Glutamatergic neuron (in vitro differentiated cells): ENCODE data around the gene COL4A1. TPM values are rescaled to one million over a fixed set of nuclear protein-coding genes. Genes with fewer than 3 reads are reported as not detected.
"Not testable (repeated sequence)": the region's sequence is repeated elsewhere in the genome, so short reads cannot be mapped to it uniquely, and the experiment has no call there.

Source experiments
- DNase-seq: peaks from one replicate; pipeline ENCODE4 v3.0.0; 2022
- H3K27ac Mint-ChIP-seq: one replicate; pipeline ENCODE4 v1.8.0; 2020; ENCODE audit warnings: mild to moderate bottlenecking, mixed read lengths, inconsistent platforms; ENCODE audit not compliant: unreplicated experiment
- H3K27me3 Mint-ChIP-seq: one replicate; pipeline ENCODE4 v1.8.0; 2020; ENCODE audit warnings: mild to moderate bottlenecking, moderate library complexity, mixed read lengths, inconsistent platforms; ENCODE audit not compliant: unreplicated experiment
- H3K36me3 Mint-ChIP-seq: one replicate; pipeline ENCODE4 v1.8.0; 2020; ENCODE audit warnings: mild to moderate bottlenecking, mixed read lengths, inconsistent platforms; ENCODE audit not compliant: unreplicated experiment
- H3K4me1 Mint-ChIP-seq: one replicate; pipeline ENCODE4 v1.8.0; 2020; ENCODE audit warnings: mild to moderate bottlenecking, low read depth, mixed read lengths, inconsistent platforms; ENCODE audit not compliant: unreplicated experiment
- H3K4me3 Mint-ChIP-seq: one replicate; pipeline ENCODE4 v1.8.0; 2020; ENCODE audit warnings: mild to moderate bottlenecking, mixed read lengths, inconsistent platforms; ENCODE audit not compliant: unreplicated experiment
- H3K9me3 Mint-ChIP-seq: one replicate; pipeline ENCODE4 v1.8.0; 2020; ENCODE audit warnings: mild to moderate bottlenecking, moderate library complexity, mixed read lengths, inconsistent platforms; ENCODE audit not compliant: unreplicated experiment
- total RNA-seq: library from RNA; stranded (reverse); fragmentation: NEBNext Ultra II Directional; extraction: Animal tissue kit (Norgen Biotek cat#: 25700); gene quantifications from one replicate; pipeline ENCODE4 v1.2.1, GENCODE V29; 2021; ENCODE audit not compliant: unreplicated experiment
- TF ChIP-seq, protein P1 (sequence below): fragments of 200-600 bp; sonication (generic); IDR thresholded peaks from one replicate; pipeline ENCODE4 v1.5.0; 2021; ENCODE audit not compliant: partially characterized antibody, unreplicated experiment

Gene COL4A1
- total RNA-seq, 1 donor from 2014 or later, result 14.6 TPM

DNA sequence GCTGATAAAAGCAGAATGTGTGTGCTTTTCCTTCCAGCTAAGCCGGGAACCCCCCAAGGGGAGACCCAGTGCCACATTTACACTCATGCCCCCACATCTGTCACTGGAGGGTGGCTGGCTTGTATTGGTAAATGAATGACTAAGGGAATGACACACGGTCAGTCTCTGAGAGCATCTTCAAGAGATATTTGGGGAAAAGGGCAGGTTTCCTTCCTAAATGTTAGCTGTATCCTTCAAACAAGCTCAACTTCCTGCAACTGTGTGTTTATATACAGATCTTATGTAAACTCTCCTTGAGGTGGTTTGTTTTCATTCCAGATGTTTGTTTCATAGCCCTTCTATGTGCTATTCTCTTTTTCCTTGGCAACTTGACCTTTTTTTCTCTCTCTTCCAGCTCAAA lies 192.6 kb downstream of the COL4A1 start:
- Mint-ChIP-seq H3K36me3 (no peaks in the 10 kb centered on the region), H3K27ac (no peak overlapping the region), H3K9me3 (no peaks in the 10 kb centered on the region), H3K4me3 (no peak overlapping the region), H3K27me3 (peaks cover 2% of the 10 kb centered on the region), H3K4me1 (peaks cover 2% of the 10 kb centered on the region)
- TF ChIP-seq, protein P1, sequence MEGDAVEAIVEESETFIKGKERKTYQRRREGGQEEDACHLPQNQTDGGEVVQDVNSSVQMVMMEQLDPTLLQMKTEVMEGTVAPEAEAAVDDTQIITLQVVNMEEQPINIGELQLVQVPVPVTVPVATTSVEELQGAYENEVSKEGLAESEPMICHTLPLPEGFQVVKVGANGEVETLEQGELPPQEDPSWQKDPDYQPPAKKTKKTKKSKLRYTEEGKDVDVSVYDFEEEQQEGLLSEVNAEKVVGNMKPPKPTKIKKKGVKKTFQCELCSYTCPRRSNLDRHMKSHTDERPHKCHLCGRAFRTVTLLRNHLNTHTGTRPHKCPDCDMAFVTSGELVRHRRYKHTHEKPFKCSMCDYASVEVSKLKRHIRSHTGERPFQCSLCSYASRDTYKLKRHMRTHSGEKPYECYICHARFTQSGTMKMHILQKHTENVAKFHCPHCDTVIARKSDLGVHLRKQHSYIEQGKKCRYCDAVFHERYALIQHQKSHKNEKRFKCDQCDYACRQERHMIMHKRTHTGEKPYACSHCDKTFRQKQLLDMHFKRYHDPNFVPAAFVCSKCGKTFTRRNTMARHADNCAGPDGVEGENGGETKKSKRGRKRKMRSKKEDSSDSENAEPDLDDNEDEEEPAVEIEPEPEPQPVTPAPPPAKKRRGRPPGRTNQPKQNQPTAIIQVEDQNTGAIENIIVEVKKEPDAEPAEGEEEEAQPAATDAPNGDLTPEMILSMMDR, result no peak
- no peak for DNase-seq

DNA sequence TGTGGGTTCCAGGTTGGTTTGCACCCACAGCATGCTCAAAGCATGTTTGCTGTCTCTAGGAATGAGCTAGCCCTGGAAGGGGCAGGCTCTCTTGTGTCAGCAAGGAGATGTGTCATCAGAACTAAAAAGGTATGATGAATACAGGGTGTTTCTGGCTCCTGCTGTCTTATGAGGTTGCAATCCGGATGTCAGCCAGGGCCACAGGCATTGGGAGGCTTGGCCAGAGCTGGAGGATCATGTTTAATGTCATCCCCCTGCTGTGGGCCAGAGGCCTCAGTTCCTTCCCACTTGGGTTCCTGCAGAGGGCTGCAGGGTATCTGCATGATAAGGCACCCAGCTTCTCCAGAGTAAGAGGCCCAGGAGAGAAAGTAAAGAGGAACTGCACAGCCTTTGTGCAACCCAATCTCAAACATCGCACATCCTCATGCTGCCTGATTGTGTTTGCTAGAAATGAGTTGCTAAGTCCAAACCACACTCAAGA lies 193.6 kb downstream of the COL4A1 start:
- Mint-ChIP-seq H3K27ac (no peak overlapping the region), H3K36me3 (no peaks in the 10 kb centered on the region), H3K9me3 (peaks cover 1% of the 10 kb centered on the region), H3K4me3 (no peak overlapping the region), H3K4me1 (peaks cover 4% of the 10 kb centered on the region), H3K27me3 (peaks cover 2% of the 10 kb centered on the region)
- TF ChIP-seq, protein P1, result no peak
- no peak for DNase-seq

DNA sequence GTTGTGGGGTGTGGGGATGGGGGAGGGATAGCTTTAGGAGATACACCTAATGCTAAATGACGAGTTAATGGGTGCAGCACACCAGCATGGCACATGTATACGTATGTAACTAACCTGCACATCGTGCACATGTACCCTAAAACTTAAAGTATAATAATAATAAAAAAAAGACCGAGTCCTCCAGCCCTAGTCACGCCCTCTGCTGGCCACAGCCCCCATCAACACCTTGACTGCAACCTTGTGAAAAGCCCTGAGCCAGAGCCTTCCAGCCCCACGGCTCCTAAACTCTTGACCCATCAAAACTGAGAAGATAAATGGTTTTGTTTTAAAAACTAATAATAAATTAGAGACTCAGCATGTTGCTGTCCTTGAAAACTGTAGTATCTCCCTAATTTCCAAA lies 194.6 kb downstream of the COL4A1 start:
- not testable (repeated sequence) for H3K4me1 Mint-ChIP-seq, H3K4me3 Mint-ChIP-seq, H3K9me3 Mint-ChIP-seq, H3K36me3 Mint-ChIP-seq, H3K27ac Mint-ChIP-seq, H3K27me3 Mint-ChIP-seq
- TF ChIP-seq, protein P1, result peak; percentile 62
- peak; percentile 56 for DNase-seq

DNA sequence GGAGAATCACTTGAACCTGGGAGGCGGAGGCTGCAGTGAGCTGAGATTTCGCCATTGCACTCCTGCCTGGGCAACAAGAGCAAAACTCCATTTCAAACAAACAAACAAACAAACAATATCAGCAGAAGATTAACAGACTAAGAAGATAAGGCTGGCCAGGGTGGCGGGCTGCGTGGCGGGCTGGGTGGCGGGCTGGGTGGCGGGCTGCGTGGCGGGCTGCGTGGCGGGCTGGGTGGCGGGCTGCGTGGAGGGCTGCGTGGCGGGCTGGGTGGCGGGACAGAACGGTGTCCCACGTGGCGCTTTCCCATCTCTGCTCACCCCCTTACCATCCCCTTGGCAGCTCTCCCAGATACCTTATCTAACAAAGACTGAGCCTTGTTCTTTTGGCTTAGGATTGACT lies 196.2 kb downstream of the COL4A1 start:
- DNase-seq, result no peak
- TF ChIP-seq, protein P1, result no peak
- no peak overlapping the region for H3K27ac Mint-ChIP-seq
- H3K36me3 Mint-ChIP-seq, result no peaks in the 10 kb centered on the region
- H3K4me1 Mint-ChIP-seq, result peaks cover 4% of the 10 kb centered on the region
- no peak overlapping the region for H3K4me3 Mint-ChIP-seq
- peaks cover 4% of the 10 kb centered on the region for H3K27me3 Mint-ChIP-seq
- H3K9me3 Mint-ChIP-seq, result peaks cover 1% of the 10 kb centered on the region

DNA sequence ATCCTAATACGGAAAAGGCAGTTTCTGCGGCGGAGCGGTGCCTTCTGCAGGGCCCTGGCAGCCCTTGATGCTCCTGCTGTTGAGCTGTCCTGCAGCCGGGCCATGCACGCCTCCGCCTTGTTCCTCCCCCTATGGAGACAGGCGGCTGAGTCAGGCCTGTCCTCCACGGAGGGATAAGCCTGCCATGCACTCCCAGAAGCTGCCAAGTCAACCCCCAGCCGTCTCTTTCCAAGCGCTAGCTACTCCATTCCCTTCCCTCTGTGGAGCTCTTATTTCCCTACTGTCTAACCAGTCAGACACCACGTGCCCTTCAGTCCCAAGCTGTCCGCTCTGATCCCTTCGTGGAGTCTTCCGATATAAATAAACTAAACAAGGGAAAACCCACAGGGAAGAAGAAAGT lies 197.0 kb downstream of the COL4A1 start:
- TF ChIP-seq, protein P1, result no peak
- peaks cover 4% of the 10 kb centered on the region for H3K4me1 Mint-ChIP-seq
- no peak overlapping the region for H3K27ac Mint-ChIP-seq
- no peaks in the 10 kb centered on the region for H3K36me3 Mint-ChIP-seq
- peaks cover 1% of the 10 kb centered on the region for H3K9me3 Mint-ChIP-seq
- H3K4me3 Mint-ChIP-seq, result no peak overlapping the region
- DNase-seq, result no peak
- H3K27me3 Mint-ChIP-seq, result peaks cover 3% of the 10 kb centered on the region
